Left lung (tissue), 10 donors: Measurements from ENCODE around the gene RNF123. TPM values are rescaled to one million over a fixed set of nuclear protein-coding genes. Genes with fewer than 3 reads are reported as not detected.
A peak's percentile ranks its signal among the peaks of the same experiment; 100 is the strongest.

Source experiments
- ATAC-seq: fragments of 200-7000 bp; cut with Tn5 transposase; one replicate; pipeline ENCODE4 v1.9.1; 2020; ENCODE audit warnings: moderate library complexity
- DNase-seq, 4 donors: peaks; one replicate each; pipeline ENCODE4 v3.0.0-alpha.2; 2013 to 2020
- H3K27ac ChIP-seq, 2 donors: fragments of 200-600 bp; sonication (generic) in 1 of 2; one replicate each; pipeline versions ENCODE4 v1.5.0 to v1.8.0; 2020 to 2021
- H3K27me3 ChIP-seq, 2 donors: fragments of 200-600 bp; sonication (generic) in 1 of 2; one replicate each; pipeline versions ENCODE4 v1.5.0 to v1.8.0; 2020 to 2021
- H3K36me3 ChIP-seq, 2 donors: fragments of 200-600 bp; sonication (generic) in 1 of 2; one replicate each; pipeline versions ENCODE4 v1.5.0 to v1.8.0; 2020 to 2021
- H3K4me1 ChIP-seq, 2 donors: fragments of 200-600 bp; one replicate each; pipeline ENCODE4 v1.8.0; 2021
- H3K4me3 ChIP-seq, 2 donors: fragments of 200-600 bp; sonication (generic) in 1 of 2; one replicate each; pipeline versions ENCODE4 v1.5.0 to v1.8.0; 2020 to 2021; ENCODE audit warnings: mild to moderate bottlenecking in 1 of 2
- H3K9me3 ChIP-seq, 2 donors: fragments of 200-600 bp; sonication (generic) in 1 of 2; one replicate each; pipeline versions ENCODE4 v1.5.0 to v1.8.0; 2020 to 2021
- CTCF ChIP-seq, 2 donors: fragments of 200-600 bp; sonication (generic) in 1 of 2; IDR thresholded peaks; one replicate each; pipeline versions ENCODE4 v1.5.0 to v1.8.0; 2021; ENCODE audit warnings: antibody characterized with exemption in 2 of 2
- intact Hi-C, 2 donors: fragments of 100-400 bp; cut with DNase I; formaldehyde crosslinking; loops; one replicate each; pipeline versions ENCODE4 v1.11.2 to v1.14.2; 2022
- polyA plus RNA-seq, 6 donors: library from polyadenylated mRNA; unstranded; fragments of 120-200 nt; gene quantifications; one replicate each; pipeline ENCODE4 v1.2.1, GENCODE V29; 2013; ENCODE audit not compliant: insufficient read length in 6 of 6
- total RNA-seq, 2 donors: library from RNA; stranded (reverse); fragmentation: NEBNext Ultra II Directional; extraction: Animal tissue kit (Norgen Biotek cat#: 25700); gene quantifications; one replicate each; pipeline ENCODE4 v1.2.1, GENCODE V29; 2021
- donor health status: DM: no; HTN: yes; CAD: no.
- donor health status: DM: no; HTN: no; CAD: no.

The RNF123 gene
- total and polyA plus RNA-seq, 8 donors: 21.8 to 45.0 (median 32.3) TPM

GRCh38 chr3:49714728-49715550 is 25.6 kb downstream of the RNF123 start:
- no peak for TF ChIP-seq CTCF (IDR thresholded peaks at IDR 0.05)
- H3K4me3 ChIP-seq: no peak overlapping the region
- peaks cover 8 to 20% of the 10 kb centered on the region in 2 donors for H3K4me1 ChIP-seq
- H3K27me3 ChIP-seq: no peaks in the 10 kb centered on the region
- peak in 2 of 4 donors; percentile 24 to 73 for DNase-seq
- no peak overlapping the region for H3K27ac ChIP-seq
- intact Hi-C loops: loop anchor here in 1 of 2 donors (10.0 kb wide), 1 partner anchor 120 kb away; no protein-coding TSS in a partner anchor
- no peaks in the 10 kb centered on the region for H3K9me3 ChIP-seq
- ATAC-seq: no peak
- peaks cover 0 to 39% of the 10 kb centered on the region in 2 donors for H3K36me3 ChIP-seq

GRCh38 chr3:49715611-49716121 is 26.3 kb downstream of the RNF123 start:
- Histone ChIP-seq H3K9me3 (no peaks in the 10 kb centered on the region), H3K36me3 (peaks cover 0 to 43% of the 10 kb centered on the region in 2 donors), H3K4me3 (no peak overlapping the region), H3K27ac (no peak overlapping the region), H3K27me3 (no peaks in the 10 kb centered on the region), H3K4me1 (peaks cover 8 to 27% of the 10 kb centered on the region in 2 donors)
- ATAC-seq (no peak), DNase-seq (peak in 2 of 4 donors; percentile 27 to 47)
- TF ChIP-seq CTCF (IDR thresholded peaks at IDR 0.05): no peak
- intact Hi-C loops: loop anchor here in 1 of 2 donors (10.0 kb wide), 1 partner anchor 119 kb away; no protein-coding TSS in a partner anchor

- no peak for ATAC-seq
- Histone ChIP-seq H3K4me3 (no peak overlapping the region), H3K9me3 (no peaks in the 10 kb centered on the region), H3K27me3 (no peaks in the 10 kb centered on the region), H3K27ac (no peak overlapping the region), H3K4me1 (peaks cover 8 to 30% of the 10 kb centered on the region in 2 donors), H3K36me3 (peaks cover 0 to 48% of the 10 kb centered on the region in 2 donors)
- peak in 2 of 4 donors; percentile 23 to 43 for DNase-seq
- no peak for TF ChIP-seq CTCF (IDR thresholded peaks at IDR 0.05)
- intact Hi-C loops: loop anchor here in 1 of 2 donors (10.0 kb wide), 1 partner anchor 119 kb away; no protein-coding TSS in a partner anchor
Observed at GRCh38 chr3:49716169-49716568, 26.8 kb downstream of the RNF123 start.

- ATAC-seq (no peak), DNase-seq (peak in 2 of 4 donors; percentile 29 to 58)
- intact Hi-C loops: loop anchor here in 1 of 2 donors (10.0 kb wide), 1 partner anchor 118 kb away; no protein-coding TSS in a partner anchor
- H3K9me3 ChIP-seq: no peaks in the 10 kb centered on the region
- no peak overlapping the region for H3K27ac ChIP-seq
- H3K4me3 ChIP-seq: no peak overlapping the region
- no peak for TF ChIP-seq CTCF (IDR thresholded peaks at IDR 0.05)
- no peaks in the 10 kb centered on the region for H3K27me3 ChIP-seq
- H3K36me3 ChIP-seq: peaks cover 0 to 51% of the 10 kb centered on the region in 2 donors
- peaks cover 8 to 36% of the 10 kb centered on the region in 2 donors for H3K4me1 ChIP-seq
Observed at GRCh38 chr3:49716691-49717210, 27.4 kb downstream of the RNF123 start.
